ENCODE results near the gene AP3S1.
"Not testable (repeated sequence)": the region's sequence is repeated elsewhere in the genome, so short reads cannot be mapped to it uniquely, and the experiment has no call there.

The AP3S1 gene

DNA sequence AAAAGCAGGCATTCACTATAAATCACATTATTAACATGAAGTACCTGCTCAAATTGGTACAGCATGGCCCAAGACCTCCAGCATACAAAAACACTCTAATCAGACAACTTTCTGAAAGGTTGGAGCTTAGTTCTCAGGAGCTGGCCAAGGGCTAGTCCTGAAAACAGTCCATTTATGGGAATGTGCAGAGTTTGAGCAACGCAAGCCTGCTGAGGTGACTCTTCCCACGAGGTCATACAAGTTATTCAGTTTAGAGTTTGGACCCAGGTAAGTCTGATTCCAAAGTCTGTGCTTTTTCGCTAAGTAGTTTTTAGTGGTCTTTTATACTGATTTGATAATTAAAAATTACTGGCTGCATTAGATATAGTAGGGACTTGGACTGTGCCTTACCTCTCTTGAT is 52.6 kb downstream of the AP3S1 start:
- Histone ChIP-seq H3K4me1 (ENCODE audit: control insufficient read depth, insufficient read depth, low read length) (no peaks in the 10 kb centered on the region), H3K27ac (ENCODE audit: low read length) (no peak overlapping the region), H3K9me3 (ENCODE audit: control insufficient read depth, insufficient read depth, low read length) (no peaks in the 10 kb centered on the region), H3K4me3 (ENCODE audit: low read length) (no peak overlapping the region), H3K36me3 (ENCODE audit: control insufficient read depth, insufficient read depth, low read length) (no peaks in the 10 kb centered on the region), H3K27me3 (ENCODE audit: control insufficient read depth, insufficient read depth, low read length) (no peaks in the 10 kb centered on the region)
- no CpG with 5 or more reads among the region's 3 CpGs for WGBS (ENCODE audit: insufficient coverage, insufficient read length)
- DNase-seq (ENCODE audit: low read depth, low spot score): no peak

DNA sequence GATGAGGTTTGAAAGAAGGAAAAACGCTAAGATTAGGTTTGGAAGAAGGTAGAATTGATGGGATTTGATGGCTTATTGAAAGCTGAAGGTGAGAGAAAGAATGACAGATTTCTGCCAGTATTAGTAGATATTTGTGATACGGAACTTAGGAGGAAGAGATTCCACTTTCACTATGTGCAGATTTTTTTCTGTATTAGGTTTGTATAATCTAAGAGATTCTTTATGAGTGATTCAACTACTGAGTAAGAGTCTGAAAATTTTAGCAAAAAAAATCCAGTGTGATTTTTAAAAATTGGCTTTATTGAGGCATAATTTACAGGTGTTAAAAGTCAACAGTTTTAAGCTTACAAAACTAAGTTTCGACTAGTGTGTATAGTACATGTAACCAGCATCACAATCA is 54.1 kb downstream of the AP3S1 start:
- no peak for DNase-seq (ENCODE audit: low read depth, low spot score)
- Histone ChIP-seq H3K4me3 (ENCODE audit: low read length) (no peak overlapping the region), H3K27ac (ENCODE audit: low read length) (no peak overlapping the region), H3K9me3 (ENCODE audit: control insufficient read depth, insufficient read depth, low read length) (no peaks in the 10 kb centered on the region), H3K36me3 (ENCODE audit: control insufficient read depth, insufficient read depth, low read length) (no peaks in the 10 kb centered on the region), H3K27me3 (ENCODE audit: control insufficient read depth, insufficient read depth, low read length) (no peaks in the 10 kb centered on the region), H3K4me1 (ENCODE audit: control insufficient read depth, insufficient read depth, low read length) (no peaks in the 10 kb centered on the region)
- WGBS (ENCODE audit: insufficient coverage, insufficient read length): 100% methylated on average over 1 of the region's 3 CpGs

DNA sequence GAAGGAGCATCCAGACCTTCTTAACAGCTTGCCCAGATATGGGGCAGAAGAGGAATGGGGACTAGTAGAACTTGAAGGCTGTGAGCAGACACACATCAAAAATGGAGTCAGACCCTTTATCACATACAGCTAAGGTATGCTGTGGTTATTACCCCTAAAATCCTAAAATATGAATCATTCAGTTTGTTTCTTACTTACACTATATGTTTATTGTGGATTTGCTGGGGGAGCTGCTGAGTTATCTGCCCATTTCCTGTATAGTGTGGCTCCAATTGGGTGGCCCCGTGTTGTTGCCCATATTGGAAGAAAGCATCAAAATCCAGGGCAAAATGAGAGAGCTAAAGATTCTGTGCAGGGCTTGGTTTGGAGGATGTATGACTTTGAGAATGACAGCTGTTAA is 56.9 kb downstream of the AP3S1 start:
- Histone ChIP-seq H3K27me3 (ENCODE audit: control insufficient read depth, insufficient read depth, low read length) (no peaks in the 10 kb centered on the region), H3K27ac (ENCODE audit: low read length) (no peak overlapping the region), H3K9me3 (ENCODE audit: control insufficient read depth, insufficient read depth, low read length) (no peaks in the 10 kb centered on the region), H3K4me3 (ENCODE audit: low read length) (no peak overlapping the region), H3K36me3 (ENCODE audit: control insufficient read depth, insufficient read depth, low read length) (no peaks in the 10 kb centered on the region), H3K4me1 (ENCODE audit: control insufficient read depth, insufficient read depth, low read length) (no peaks in the 10 kb centered on the region)
- no peak for DNase-seq (ENCODE audit: low read depth, low spot score)
- WGBS (ENCODE audit: insufficient coverage, insufficient read length): no CpG with 5 or more reads among the region's 1 CpG

DNA sequence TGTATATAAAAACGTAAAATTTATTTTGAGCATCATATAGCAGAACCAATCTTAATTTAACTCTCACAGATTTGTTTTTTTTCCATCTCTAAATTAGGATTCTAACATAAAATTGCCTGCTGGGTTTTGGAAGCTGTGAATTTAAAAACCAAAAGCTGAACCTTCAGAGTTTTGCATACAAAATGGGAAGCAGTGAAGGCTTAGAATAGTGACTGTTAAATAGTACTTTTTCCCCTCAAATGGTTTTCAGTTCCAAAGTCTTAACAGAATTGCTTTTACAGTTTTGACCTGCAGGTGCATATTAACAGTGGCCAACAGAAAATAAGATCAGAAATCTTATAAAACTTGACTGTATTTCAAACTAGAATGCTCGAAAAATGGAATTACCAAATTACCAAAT is 65.4 kb downstream of the AP3S1 start:
- Histone ChIP-seq H3K27ac (ENCODE audit: low read length) (no peak overlapping the region), H3K36me3 (ENCODE audit: control insufficient read depth, insufficient read depth, low read length) (no peaks in the 10 kb centered on the region), H3K27me3 (ENCODE audit: control insufficient read depth, insufficient read depth, low read length) (no peaks in the 10 kb centered on the region), H3K4me1 (ENCODE audit: control insufficient read depth, insufficient read depth, low read length) (no peaks in the 10 kb centered on the region), H3K4me3 (ENCODE audit: low read length) (no peak overlapping the region), H3K9me3 (ENCODE audit: control insufficient read depth, insufficient read depth, low read length) (no peaks in the 10 kb centered on the region)
- no peak for DNase-seq (ENCODE audit: low read depth, low spot score)
- WGBS (ENCODE audit: insufficient coverage, insufficient read length): no CpG with 5 or more reads among the region's 2 CpGs

DNA sequence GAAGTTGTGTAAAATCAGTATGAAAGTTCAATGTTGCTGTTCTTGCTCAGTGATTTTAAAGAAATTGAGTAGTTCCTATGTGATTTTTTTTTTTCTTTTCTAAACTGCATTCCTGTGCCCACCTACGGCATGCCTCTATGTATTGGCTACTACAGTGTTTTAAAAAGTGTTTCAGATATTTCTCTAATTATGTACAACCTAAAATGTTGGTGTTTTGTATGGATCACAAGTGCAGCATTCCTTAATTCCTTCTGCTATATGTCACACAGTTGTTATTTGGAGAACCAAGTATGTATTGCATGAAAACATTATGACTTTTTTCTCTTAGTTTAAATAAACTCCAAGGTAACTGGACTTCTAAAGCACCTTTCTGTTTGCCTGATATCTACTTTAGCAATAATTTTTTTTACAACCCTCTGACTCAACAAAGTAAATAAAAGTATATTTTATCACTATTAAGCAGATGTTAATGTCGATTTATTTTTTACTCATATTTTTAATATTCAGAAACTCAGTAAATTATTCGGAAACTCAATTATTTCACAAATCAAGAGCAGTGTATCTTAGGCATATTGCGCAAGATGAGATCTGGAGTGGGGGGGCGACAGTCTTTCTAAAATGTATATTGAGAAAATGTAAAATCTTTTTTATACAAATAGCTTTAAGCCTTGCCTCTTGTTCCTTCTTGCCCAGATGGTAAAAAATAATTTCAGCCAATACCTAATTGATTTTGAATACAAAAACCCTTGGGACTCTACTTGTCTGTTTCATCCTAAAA is 72.1 kb downstream of the AP3S1 start:
- H3K9me3 ChIP-seq (ENCODE audit: control insufficient read depth, insufficient read depth, low read length): not testable (repeated sequence)

DNA sequence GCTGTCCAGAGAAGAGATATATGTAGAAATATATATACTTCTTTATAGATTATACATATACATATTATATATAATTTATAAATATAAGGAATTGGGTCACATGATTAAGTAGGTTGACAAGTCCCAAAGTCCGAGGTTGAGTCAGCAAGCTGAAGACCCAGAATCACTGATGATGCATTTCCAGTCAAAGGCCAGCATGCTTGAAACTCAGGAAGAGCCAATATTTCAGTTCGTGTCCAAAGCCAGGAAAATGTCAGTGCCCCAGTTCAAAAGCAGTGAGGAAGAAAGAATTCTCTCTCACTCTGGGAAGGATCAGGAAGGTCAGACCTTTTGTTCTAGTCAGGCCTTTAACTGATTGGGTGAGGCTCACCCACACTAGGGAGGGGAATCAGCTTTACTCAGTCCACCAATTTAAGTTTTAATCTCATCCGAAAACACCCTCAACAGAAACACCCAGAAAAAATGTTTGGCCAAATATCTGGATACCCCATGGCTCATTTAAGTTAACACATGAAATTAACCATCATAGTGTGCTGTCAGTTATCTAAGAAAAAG is 78.5 kb downstream of the AP3S1 start:
- Histone ChIP-seq H3K4me1 (ENCODE audit: control insufficient read depth, insufficient read depth, low read length) (no peaks in the 10 kb centered on the region), H3K27me3 (ENCODE audit: control insufficient read depth, insufficient read depth, low read length) (no peaks in the 10 kb centered on the region), H3K9me3 (ENCODE audit: control insufficient read depth, insufficient read depth, low read length) (no peaks in the 10 kb centered on the region), H3K4me3 (ENCODE audit: low read length) (no peak overlapping the region), H3K36me3 (ENCODE audit: control insufficient read depth, insufficient read depth, low read length) (no peaks in the 10 kb centered on the region), H3K27ac (ENCODE audit: low read length) (no peak overlapping the region)
- no CpG with 5 or more reads among the region's 3 CpGs for WGBS (ENCODE audit: insufficient coverage, insufficient read length)
- no peak for DNase-seq (ENCODE audit: low read depth, low spot score)

More for the DNA sequence above, 72.1 kb downstream of the AP3S1 start:
- not testable (repeated sequence) for H3K4me1 ChIP-seq (ENCODE audit: control insufficient read depth, insufficient read depth, low read length); H3K4me3 ChIP-seq (ENCODE audit: low read length); H3K27ac ChIP-seq (ENCODE audit: low read length); H3K27me3 ChIP-seq (ENCODE audit: control insufficient read depth, insufficient read depth, low read length); H3K36me3 ChIP-seq (ENCODE audit: control insufficient read depth, insufficient read depth, low read length); DNase-seq (ENCODE audit: low read depth, low spot score)
- no CpG with 5 or more reads among the region's 5 CpGs for WGBS (ENCODE audit: insufficient coverage, insufficient read length)

DNA sequence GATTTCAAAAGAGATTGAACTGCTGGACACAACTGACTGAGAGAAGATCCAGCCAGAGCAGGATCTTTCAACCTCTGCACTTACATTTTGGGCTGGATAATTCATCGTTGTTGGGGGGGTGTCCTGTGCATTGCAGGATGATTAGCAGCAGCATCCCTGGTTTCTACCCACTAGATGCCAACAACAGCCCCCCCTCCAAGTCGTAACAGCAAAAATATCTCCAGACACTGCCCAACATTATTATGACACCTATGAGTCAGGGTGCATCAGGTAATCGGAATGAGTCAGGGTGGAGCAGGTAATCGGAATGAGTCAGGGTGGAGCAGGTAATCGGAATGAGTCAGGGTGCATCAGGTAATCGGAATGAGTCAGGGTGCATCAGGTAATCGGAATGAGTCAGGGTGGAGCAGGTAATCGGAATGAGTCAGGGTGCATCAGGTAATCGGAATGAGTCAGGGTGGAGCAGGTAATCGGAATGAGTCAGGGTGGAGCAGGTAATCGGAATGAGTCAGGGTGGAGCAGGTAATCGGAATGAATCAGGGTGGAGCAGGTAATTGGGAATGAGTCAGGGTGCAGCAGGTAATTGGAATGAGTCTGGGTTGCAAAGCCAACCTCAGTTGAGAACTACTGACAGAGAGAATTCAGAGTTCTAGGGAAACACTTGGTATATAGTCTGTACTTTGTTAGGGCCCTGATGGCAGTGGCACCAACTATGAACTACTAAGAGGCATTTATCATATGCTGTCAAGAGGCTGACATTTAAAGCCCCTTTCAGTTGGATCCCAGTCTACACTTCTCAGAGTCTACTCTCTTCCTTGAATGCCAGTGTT is 87.1 kb downstream of the AP3S1 start:
- WGBS (ENCODE audit: insufficient coverage, insufficient read length): no CpG with 5 or more reads among the region's 12 CpGs
- not testable (repeated sequence) for H3K4me1 ChIP-seq (ENCODE audit: control insufficient read depth, insufficient read depth, low read length); DNase-seq (ENCODE audit: low read depth, low spot score); H3K4me3 ChIP-seq (ENCODE audit: low read length); H3K27ac ChIP-seq (ENCODE audit: low read length); H3K36me3 ChIP-seq (ENCODE audit: control insufficient read depth, insufficient read depth, low read length); H3K9me3 ChIP-seq (ENCODE audit: control insufficient read depth, insufficient read depth, low read length); H3K27me3 ChIP-seq (ENCODE audit: control insufficient read depth, insufficient read depth, low read length)

DNA sequence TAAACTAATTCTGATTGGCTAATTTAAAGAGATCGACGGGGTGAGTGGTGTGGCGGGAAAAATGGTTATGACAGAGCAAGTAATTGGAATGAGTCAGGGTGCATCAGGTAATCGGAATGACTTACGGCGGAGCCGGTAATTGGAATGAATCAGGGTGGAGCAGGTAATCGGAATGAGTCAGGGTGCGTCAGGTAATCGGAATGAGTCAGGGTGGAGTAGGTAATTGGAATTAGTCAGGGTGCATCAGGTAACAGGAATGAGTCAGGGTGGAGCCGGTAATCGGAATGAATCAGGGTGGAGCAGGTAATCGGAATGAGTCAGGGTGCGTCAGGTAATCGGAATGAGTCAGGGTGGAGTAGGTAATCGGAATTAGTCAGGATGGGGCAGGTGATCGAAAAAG is 88.4 kb downstream of the AP3S1 start:
- H3K4me1 ChIP-seq (ENCODE audit: control insufficient read depth, insufficient read depth, low read length); H3K9me3 ChIP-seq (ENCODE audit: control insufficient read depth, insufficient read depth, low read length); H3K4me3 ChIP-seq (ENCODE audit: low read length); H3K27ac ChIP-seq (ENCODE audit: low read length); H3K36me3 ChIP-seq (ENCODE audit: control insufficient read depth, insufficient read depth, low read length); DNase-seq (ENCODE audit: low read depth, low spot score); H3K27me3 ChIP-seq (ENCODE audit: control insufficient read depth, insufficient read depth, low read length): not testable (repeated sequence)
- WGBS (ENCODE audit: insufficient coverage, insufficient read length): no CpG with 5 or more reads among the region's 17 CpGs

DNA sequence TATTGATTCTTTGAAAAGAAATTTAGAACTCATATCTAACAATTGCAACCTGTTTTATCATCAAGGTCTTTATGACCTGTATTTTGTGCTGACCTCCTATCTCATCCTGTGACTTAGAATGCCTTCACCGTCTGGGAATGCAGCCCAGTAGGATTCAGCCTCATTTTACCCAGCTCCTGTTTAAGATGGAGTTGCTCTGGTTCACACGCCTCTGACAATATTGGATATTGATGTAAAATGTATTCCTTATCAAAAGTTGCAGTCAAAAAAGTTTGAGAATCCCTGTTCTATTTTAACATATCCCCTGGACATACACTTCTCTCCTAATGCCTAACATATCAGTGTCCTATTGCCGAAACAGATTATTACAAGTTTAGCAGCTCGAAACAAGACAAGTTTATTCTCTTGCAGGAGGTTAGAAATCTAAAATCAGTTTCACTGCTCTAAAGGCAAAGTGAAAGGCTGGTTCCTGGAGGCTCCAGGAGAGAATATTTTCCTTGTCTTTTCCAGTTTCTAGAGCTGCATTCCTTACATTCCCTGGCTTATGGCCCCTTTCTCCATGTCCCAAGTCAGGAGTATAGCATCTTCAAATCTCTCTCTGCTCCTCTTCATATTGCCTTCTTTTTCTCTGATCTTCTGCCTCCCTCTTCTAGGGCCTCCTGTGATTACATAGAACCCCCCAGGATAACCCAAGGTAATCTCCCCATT is 89.0 kb downstream of the AP3S1 start:
- H3K36me3 ChIP-seq (ENCODE audit: control insufficient read depth, insufficient read depth, low read length): no peaks in the 10 kb centered on the region
- no peaks in the 10 kb centered on the region for H3K27me3 ChIP-seq (ENCODE audit: control insufficient read depth, insufficient read depth, low read length)
- no peaks in the 10 kb centered on the region for H3K9me3 ChIP-seq (ENCODE audit: control insufficient read depth, insufficient read depth, low read length)
- no peak for DNase-seq (ENCODE audit: low read depth, low spot score)
- no CpG with 5 or more reads among the region's 4 CpGs for WGBS (ENCODE audit: insufficient coverage, insufficient read length)
- no peak overlapping the region for H3K4me3 ChIP-seq (ENCODE audit: low read length)
- H3K27ac ChIP-seq (ENCODE audit: low read length): no peak overlapping the region
- no peaks in the 10 kb centered on the region; the same call in 1 of the 2 replicates for H3K4me1 ChIP-seq (ENCODE audit: control insufficient read depth, insufficient read depth, low read length)

DNA sequence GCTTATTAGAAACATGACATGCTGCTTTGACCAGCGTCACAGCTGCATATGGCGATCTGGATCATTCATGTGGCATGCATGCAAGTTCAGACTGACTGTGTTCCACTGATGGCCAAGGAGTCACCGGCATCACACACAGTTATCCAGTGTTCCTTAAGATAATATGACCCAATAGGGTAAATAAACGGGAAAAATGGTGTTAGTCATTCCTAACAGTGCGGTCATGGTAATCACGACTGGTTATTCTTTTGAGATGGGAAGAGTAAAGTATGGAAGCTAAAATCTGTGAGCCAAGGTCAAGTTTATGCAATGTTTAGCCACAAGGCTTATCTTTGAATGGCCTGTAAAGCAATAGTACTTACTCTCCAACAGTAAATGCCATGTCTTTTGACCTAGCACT is 91.3 kb downstream of the AP3S1 start:
- Histone ChIP-seq H3K4me1 (ENCODE audit: control insufficient read depth, insufficient read depth, low read length) (no peaks in the 10 kb centered on the region; the same call in 1 of the 2 replicates), H3K27me3 (ENCODE audit: control insufficient read depth, insufficient read depth, low read length) (no peaks in the 10 kb centered on the region), H3K27ac (ENCODE audit: low read length) (no peak overlapping the region), H3K36me3 (ENCODE audit: control insufficient read depth, insufficient read depth, low read length) (no peaks in the 10 kb centered on the region), H3K4me3 (ENCODE audit: low read length) (no peak overlapping the region), H3K9me3 (ENCODE audit: control insufficient read depth, insufficient read depth, low read length) (no peaks in the 10 kb centered on the region)
- DNase-seq (ENCODE audit: low read depth, low spot score): no peak
- WGBS (ENCODE audit: insufficient coverage, insufficient read length): no CpG with 5 or more reads among the region's 6 CpGs
